ENCODE results near the gene ITPR2.
"Not testable (repeated sequence)": the region's sequence is repeated elsewhere in the genome, so short reads cannot be mapped to it uniquely, and the experiment has no call there.

The ITPR2 gene

DNA sequence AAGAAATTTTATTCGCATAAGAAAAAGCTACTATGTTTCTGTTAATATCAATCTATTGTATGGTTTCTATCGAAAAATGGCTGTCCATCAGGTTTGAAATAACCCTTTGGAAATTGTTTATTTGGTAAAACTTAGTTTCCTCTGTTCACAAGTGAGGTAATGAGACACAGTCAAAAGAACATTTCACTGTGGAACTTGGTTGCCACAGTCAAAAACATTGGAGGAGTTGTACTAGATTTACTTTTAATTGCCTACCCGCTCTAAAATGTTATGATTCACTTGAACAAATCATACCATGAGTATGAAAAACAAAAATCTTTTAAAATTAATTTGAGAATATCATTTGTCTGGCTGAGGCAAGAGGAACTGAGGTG is 46.5 kb downstream of the ITPR2 start:
- no peak for DNase-seq

- DNase-seq: not testable (repeated sequence)
Measured at GRCh38 chr12:26783816-26784379, 49.1 kb downstream of the ITPR2 start.

DNA sequence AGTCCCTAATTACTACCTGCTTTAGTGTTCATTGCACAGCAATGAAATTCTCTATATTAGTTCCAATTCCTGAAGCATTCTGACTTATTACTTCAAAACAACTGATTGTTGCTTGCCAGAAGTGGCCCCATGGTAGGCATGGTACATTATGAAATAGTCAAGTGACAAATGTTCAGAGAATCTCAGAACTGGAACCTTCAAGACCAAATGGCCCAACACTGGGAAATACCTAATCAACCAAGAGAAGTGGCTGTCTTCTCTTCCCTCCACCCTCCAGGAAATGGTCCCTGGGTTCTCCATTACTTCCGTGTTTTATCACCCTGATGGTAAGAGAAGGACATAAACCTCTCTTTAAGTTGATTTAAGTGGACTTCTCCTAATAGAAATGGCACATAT is 49.9 kb downstream of the ITPR2 start:
- DNase-seq: no peak

DNA sequence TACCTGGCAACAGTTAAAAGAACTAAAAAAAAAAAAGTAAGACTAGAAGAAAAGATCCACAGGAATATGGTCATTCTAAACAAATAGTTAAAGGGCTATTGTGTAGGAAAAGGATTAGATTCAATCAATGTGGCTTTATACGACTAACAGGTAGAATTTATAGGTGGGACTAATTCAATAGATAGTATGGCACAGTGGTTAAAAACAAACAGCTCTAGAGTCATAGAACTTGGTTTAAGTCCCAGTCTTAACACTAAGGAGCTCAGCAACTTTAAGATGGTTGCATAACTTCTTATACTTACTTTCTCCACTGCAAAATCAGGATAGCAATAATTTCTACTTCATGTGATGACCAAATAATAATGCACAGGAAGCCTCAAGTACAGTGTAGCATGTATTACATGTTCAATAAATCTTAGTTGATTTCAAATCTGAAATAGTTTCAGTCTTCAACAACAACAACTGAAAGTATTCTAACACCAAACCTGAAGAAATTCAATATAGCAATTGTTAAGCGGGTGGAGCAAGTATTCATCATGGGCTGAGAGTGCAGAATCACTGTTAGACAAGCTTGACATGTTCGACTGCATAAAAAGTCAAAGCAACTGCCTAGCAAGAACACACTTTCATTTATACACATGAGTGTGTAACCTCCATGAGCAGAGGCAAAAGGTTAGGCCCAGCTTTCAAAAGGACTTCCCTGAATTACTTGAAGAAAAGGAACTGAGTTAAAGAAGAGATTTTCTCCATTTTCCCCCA is 50.4 kb downstream of the ITPR2 start:
- DNase-seq: no peak

- DNase-seq: not testable (repeated sequence)
Measured at GRCh38 chr12:26780656-26781055, 52.3 kb downstream of the ITPR2 start.

GRCh38 chr12:26778173-26778775 is 54.7 kb downstream of the ITPR2 start:
- not testable (repeated sequence) for DNase-seq

DNA sequence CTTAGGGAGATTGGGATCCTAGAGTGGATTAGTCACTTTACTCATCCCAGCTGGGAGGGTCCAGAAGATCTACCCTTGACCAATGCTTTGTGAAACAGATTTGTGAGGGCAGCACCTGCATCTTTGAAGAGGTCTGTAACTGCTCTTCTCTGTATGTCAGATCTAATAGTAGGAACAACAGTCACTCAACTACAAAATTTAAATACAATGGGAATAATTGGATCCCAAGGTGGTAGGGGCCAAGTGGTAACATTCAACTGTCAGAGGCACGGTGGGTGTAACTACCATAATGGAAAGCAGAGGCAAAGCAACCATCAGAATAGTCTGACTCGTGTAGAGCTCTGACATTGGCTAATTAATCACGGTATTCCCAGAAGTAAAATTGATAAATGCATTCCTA is 55.8 kb downstream of the ITPR2 start:
- no peak for DNase-seq

GRCh38 chr12:26775991-26776390 is 57.0 kb downstream of the ITPR2 start:
- peak; percentile 17 for DNase-seq

GRCh38 chr12:26773313-26774104 is 59.5 kb downstream of the ITPR2 start:
- DNase-seq: no peak

- DNase-seq: no peak
Measured at GRCh38 chr12:26771861-26772260, 61.1 kb downstream of the ITPR2 start.

GRCh38 chr12:26770239-26771070 is 62.5 kb downstream of the ITPR2 start:
- DNase-seq: no peak

- no peak for DNase-seq
Measured at GRCh38 chr12:26769611-26770010, 63.4 kb downstream of the ITPR2 start.

DNA sequence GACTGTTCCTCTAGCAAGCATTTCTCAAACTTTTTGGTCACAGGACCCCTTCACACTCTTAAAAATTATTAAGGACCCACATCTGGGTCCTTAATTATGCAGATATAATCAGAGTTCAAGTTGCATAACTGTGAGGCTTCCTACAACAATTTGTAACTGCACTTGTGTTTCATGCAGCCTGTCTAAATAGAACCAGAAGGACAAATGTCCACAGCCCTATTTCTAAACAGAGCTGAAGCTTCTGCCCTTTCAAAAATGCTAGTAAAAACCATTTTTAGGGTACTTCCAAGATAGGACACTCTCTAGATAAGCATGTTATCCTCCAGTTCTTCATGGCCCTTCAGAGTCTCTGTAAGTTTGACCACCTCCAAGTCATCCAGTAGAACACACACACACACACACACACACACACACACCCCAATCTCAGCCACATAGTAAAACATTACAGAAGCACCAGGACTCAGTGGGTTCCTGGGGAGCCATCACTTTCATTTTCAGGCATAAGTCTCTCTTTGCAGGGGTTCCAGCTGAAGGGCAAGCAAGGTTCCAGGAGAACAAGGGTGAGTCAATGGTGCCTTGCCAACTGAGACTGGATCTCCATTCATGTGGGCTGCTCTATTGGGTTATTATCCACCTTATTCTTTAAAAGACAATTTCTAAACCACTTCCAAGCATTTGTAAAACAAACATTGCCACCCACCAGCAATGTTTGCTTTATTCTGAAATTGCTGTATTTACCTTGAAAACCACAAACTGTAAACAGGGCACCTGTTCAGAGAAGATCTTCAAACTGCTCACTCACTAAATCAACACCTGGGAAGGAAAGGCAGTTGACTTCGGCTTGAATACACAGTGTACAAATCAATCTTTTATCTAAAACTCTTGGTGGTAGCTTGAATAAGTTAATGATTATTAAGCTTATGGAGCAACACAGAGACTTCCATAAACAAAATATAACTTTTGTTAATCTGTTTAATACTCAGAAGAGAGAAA is 64.1 kb downstream of the ITPR2 start:
- no peak for DNase-seq

DNA sequence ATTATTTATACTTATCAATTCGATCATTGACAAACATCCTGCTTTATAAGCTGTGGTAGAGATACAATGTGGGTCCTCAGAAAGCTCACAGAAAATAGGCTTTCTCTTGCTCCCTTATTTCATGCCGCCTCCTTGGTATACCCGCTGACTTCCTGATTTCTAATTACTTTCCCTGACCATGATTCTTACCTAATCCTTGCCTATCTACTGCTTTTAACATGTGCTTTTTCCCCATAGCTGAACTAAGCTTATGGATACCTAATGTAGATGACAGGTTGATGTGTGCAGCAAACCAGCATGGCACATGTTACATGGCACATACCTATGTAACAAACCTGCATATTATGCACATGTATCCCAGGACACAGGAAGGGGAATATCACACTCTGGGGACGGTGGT is 65.1 kb downstream of the ITPR2 start:
- DNase-seq: no peak

- DNase-seq: no peak
Measured at GRCh38 chr12:26767116-26767515, 65.9 kb downstream of the ITPR2 start.

DNA sequence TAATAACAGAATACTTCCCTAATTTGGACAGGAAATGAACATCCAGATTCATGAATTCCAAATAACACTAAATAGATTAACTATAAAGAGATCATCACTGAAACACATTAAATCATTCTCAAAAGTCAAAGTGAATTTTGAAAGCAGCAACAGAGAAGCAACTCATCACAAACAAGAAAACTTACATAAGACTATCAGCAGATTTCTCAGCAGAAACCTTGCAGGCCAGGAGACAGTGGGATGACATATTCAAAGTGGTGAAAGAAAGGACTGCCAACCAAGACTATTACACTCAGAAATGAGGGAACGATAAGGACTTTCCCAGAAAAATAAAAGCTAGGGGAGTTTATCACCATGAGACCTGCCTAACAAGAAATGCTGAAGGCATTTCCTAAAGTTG is 70.8 kb downstream of the ITPR2 start:
- no peak for DNase-seq

GRCh38 chr12:26761775-26762174 is 71.2 kb downstream of the ITPR2 start:
- DNase-seq: no peak

- no peak for DNase-seq
Measured at GRCh38 chr12:26760657-26761293, 72.2 kb downstream of the ITPR2 start.

- not testable (repeated sequence) for DNase-seq
Measured at GRCh38 chr12:26755362-26755761, 77.6 kb downstream of the ITPR2 start.

GRCh38 chr12:26754148-26754547 is 78.8 kb downstream of the ITPR2 start:
- no peak for DNase-seq

DNA sequence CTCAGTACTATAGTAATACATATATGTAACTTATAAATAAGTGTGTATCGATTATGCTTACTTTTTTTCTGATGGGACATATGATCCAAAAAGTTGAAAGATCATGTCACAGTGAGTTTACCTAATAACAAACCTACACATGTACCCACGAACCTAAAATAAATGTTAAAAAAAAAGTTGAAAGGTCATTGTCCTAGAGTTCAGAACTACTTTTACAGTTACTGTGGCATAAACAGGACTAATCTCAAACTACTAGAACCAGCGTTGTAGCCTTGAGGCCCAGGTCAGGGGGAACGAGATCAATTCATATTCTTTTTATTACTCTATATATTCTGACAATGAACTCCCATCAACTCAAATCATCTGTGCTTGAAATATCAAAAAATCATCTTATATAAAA is 81.8 kb downstream of the ITPR2 start:
- no peak for DNase-seq
